ENCODE results near the gene DNAH1. TPM values are rescaled to one million over a fixed set of nuclear protein-coding genes. Genes with fewer than 3 reads are reported as not detected.

DNAH1 gene
- total RNA-seq, 1 donor from 2014 or later, result 2.2 TPM

DNA sequence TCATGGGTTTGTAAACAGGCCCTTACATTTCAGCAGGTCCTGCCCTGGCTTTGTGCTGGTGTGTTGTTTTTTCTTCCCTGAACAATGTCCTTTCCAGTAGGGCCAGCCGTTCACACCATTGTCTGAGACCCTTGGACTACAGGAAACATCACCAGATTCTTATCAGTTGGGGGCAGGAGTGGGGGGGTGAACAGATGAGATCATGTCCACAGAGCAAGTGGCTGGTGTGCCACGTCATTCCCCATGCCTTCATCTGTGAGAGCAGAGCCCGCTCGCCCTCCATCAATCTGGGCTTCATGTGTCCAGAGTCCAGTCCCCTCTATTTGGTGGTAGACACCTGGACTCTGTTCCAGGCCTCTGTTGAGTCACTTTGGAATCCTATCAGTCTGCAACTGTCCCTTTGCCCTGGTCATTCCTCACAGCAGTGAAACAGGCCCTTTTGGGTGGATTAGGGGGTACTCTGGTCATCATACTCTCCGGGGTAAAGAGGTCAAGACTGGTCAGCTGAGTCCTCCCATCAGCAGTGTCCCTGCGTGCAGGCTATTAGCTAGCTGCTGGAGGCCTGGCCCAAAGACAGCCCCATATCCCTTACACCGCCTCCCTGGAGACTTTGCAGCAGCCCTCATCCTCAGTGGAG is 113.8 kb downstream of the DNAH1 start:
- Histone ChIP-seq H3K9me3 (replicated peaks) (no peaks in the 10 kb centered on the region), H3K27ac (replicated peaks) (peak overlapping the region; percentile 79), H3K27me3 (ENCODE audit: low read depth) (no peaks in the 10 kb centered on the region), H3K4me3 (no peak overlapping the region), H3K4me1 (peaks cover 62% of the 10 kb centered on the region), H3K36me3 (no peaks in the 10 kb centered on the region)
- peak; percentile 17 for DNase-seq
- intact Hi-C loops (cut with micrococcal nuclease), result no loop called here
- no peak for TF ChIP-seq CTCF (IDR thresholded peaks at IDR 0.05; ENCODE audit: borderline replicate concordance)

DNA sequence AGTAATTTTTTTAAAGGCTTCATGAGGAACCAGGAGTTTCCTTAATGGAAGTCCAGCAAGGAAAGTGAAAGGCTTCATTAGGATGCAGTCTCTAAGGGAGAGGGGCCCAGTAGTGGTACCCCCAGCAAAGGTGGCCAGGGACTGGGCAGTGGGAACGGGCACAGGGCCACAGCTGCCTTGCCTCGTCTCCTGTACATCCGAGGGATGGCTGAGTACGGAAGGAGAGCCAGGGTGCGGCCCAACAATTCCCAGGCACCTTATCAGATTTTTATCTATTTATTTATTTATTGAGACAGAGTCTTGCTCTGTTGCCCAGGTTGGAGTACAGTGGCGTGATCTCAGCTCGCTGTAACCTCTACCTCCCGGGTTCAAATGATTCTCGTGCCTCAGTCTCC is 114.3 kb downstream of the DNAH1 start:
- peak; percentile 8 for DNase-seq
- H3K27ac ChIP-seq (replicated peaks), result peak overlapping the region; percentile 79
- H3K36me3 ChIP-seq, result no peaks in the 10 kb centered on the region
- peaks cover 67% of the 10 kb centered on the region for H3K4me1 ChIP-seq
- no peak for TF ChIP-seq CTCF (IDR thresholded peaks at IDR 0.05; ENCODE audit: borderline replicate concordance)
- H3K9me3 ChIP-seq (replicated peaks), result no peaks in the 10 kb centered on the region
- intact Hi-C loops (cut with micrococcal nuclease), result no loop called here
- no peak overlapping the region for H3K4me3 ChIP-seq
- no peaks in the 10 kb centered on the region for H3K27me3 ChIP-seq (ENCODE audit: low read depth)

- Histone ChIP-seq H3K27ac (replicated peaks) (peak overlapping the region; percentile 79), H3K4me1 (peaks cover 80% of the 10 kb centered on the region), H3K27me3 (ENCODE audit: low read depth) (no peaks in the 10 kb centered on the region), H3K36me3 (no peaks in the 10 kb centered on the region), H3K4me3 (no peak overlapping the region), H3K9me3 (replicated peaks) (no peaks in the 10 kb centered on the region)
- intact Hi-C loops (cut with micrococcal nuclease), result no loop called here
- TF ChIP-seq CTCF (IDR thresholded peaks at IDR 0.05; ENCODE audit: borderline replicate concordance), result no peak
- DNase-seq, result peak; percentile 31
Observed at GRCh38 chr3:52431459-52432223, 115.5 kb downstream of the DNAH1 start.

- no peak for TF ChIP-seq CTCF (IDR thresholded peaks at IDR 0.05; ENCODE audit: borderline replicate concordance)
- Histone ChIP-seq H3K27me3 (ENCODE audit: low read depth) (no peaks in the 10 kb centered on the region), H3K27ac (replicated peaks) (peak overlapping the region; percentile 79), H3K36me3 (no peaks in the 10 kb centered on the region), H3K4me1 (peaks cover 85% of the 10 kb centered on the region), H3K9me3 (replicated peaks) (no peaks in the 10 kb centered on the region), H3K4me3 (no peak overlapping the region)
- peak; percentile 10 for DNase-seq
- intact Hi-C loops (cut with micrococcal nuclease), result no loop called here
Observed at GRCh38 chr3:52432225-52432624, 116.1 kb downstream of the DNAH1 start.

DNA sequence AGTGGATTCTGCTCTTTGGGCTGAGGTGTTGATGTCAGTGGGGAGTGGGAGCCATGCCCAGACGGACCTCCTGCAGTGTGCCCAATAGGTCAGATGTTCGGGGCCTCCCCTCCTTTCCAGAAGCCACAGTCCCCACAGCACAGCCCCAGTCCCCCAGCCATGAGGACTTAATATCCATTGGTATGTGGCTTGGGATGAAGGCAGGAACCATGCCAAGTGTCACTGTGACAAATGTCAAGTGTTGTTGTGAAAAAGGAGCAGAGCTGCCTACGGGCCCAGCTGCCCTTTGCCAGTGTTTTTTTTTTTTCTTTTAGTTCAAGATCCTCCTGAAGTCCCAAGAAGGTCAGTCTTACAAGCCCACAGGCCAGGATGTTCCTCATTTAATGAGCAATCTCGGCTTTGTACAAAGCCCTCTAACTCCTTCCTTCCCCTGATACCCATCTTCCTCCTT is 116.6 kb downstream of the DNAH1 start:
- peak; percentile 15 for DNase-seq
- intact Hi-C loops (cut with micrococcal nuclease), result no loop called here
- TF ChIP-seq CTCF (IDR thresholded peaks at IDR 0.05; ENCODE audit: borderline replicate concordance), result no peak
- Histone ChIP-seq H3K4me1 (peaks cover 90% of the 10 kb centered on the region), H3K27me3 (ENCODE audit: low read depth) (no peaks in the 10 kb centered on the region), H3K27ac (replicated peaks) (peak overlapping the region; percentile 79), H3K4me3 (no peak overlapping the region), H3K9me3 (replicated peaks) (no peaks in the 10 kb centered on the region), H3K36me3 (no peaks in the 10 kb centered on the region)

Measured in left ventricle myocardium inferior (tissue), 1 donor.